ENCODE results near the gene NPIPA7. TPM values are rescaled to one million over a fixed set of nuclear protein-coding genes. Genes with fewer than 3 reads are reported as not detected.
"Not testable (repeated sequence)": the region's sequence is repeated elsewhere in the genome, so short reads cannot be mapped to it uniquely, and the experiment has no call there.

The NPIPA7 gene
- total and polyA plus RNA-seq, 2 donors (not counting 1 experiment from before 2014, with no cell fraction given), result 1.7 to 6.9 TPM

GRCh38 chr16:16374192-16374591 lies 4.7 kb upstream of the NPIPA7 start:
- not testable (repeated sequence) for H3K4me2 ChIP-seq (ENCODE audit: extremely low read depth, insufficient read depth, low read length); H3K4me3 ChIP-seq (replicated peaks in 1 of 4; ENCODE audit: control extremely low read depth in 1 of 4, insufficient read depth in 1 of 4, low read depth in 3 of 4, low read length in 4 of 4); H3K36me3 ChIP-seq (ENCODE audit: control insufficient read depth, insufficient read depth, low read length); H3K27ac ChIP-seq (ENCODE audit: insufficient read depth, low read length); H4K20me1 ChIP-seq (ENCODE audit: control insufficient read depth, extremely low read depth, insufficient read depth, low read length); H3K27me3 ChIP-seq (ENCODE audit: control insufficient read depth, insufficient read depth, low read length); H3K4me1 ChIP-seq (ENCODE audit: control insufficient read depth, extremely low read depth, insufficient read depth, low read length); DNase-seq (ENCODE audit: low read depth in 2 of 2); H3K9ac ChIP-seq (ENCODE audit: insufficient read depth, low read length); H3K79me2 ChIP-seq (ENCODE audit: control insufficient read depth, insufficient read depth, low read length); H2AFZ ChIP-seq (ENCODE audit: low read length); H3K9me3 ChIP-seq (ENCODE audit: control insufficient read depth, insufficient read depth, low read depth, low read length)

- not testable (repeated sequence) for H4K20me1 ChIP-seq (ENCODE audit: control insufficient read depth, extremely low read depth, insufficient read depth, low read length); H3K4me1 ChIP-seq (ENCODE audit: control insufficient read depth, extremely low read depth, insufficient read depth, low read length); H3K4me2 ChIP-seq (ENCODE audit: extremely low read depth, insufficient read depth, low read length); H3K9ac ChIP-seq (ENCODE audit: insufficient read depth, low read length); H3K4me3 ChIP-seq (replicated peaks in 1 of 4; ENCODE audit: control extremely low read depth in 1 of 4, insufficient read depth in 1 of 4, low read depth in 3 of 4, low read length in 4 of 4); H3K27ac ChIP-seq (ENCODE audit: insufficient read depth, low read length); H3K9me3 ChIP-seq (ENCODE audit: control insufficient read depth, insufficient read depth, low read depth, low read length); DNase-seq (ENCODE audit: low read depth in 2 of 2); H2AFZ ChIP-seq (ENCODE audit: low read length); H3K79me2 ChIP-seq (ENCODE audit: control insufficient read depth, insufficient read depth, low read length); H3K36me3 ChIP-seq (ENCODE audit: control insufficient read depth, insufficient read depth, low read length); H3K27me3 ChIP-seq (ENCODE audit: control insufficient read depth, insufficient read depth, low read length)
Measured at GRCh38 chr16:16399685-16400084, 20.7 kb downstream of the NPIPA7 start.

GRCh38 chr16:16402333-16402732 lies 23.4 kb downstream of the NPIPA7 start:
- H4K20me1 ChIP-seq (ENCODE audit: control insufficient read depth, extremely low read depth, insufficient read depth, low read length); H3K9me3 ChIP-seq (ENCODE audit: control insufficient read depth, insufficient read depth, low read depth, low read length); H3K4me3 ChIP-seq (replicated peaks in 1 of 4; ENCODE audit: control extremely low read depth in 1 of 4, insufficient read depth in 1 of 4, low read depth in 3 of 4, low read length in 4 of 4); H2AFZ ChIP-seq (ENCODE audit: low read length); H3K4me2 ChIP-seq (ENCODE audit: extremely low read depth, insufficient read depth, low read length); H3K9ac ChIP-seq (ENCODE audit: insufficient read depth, low read length); DNase-seq (ENCODE audit: low read depth in 2 of 2); H3K4me1 ChIP-seq (ENCODE audit: control insufficient read depth, extremely low read depth, insufficient read depth, low read length); H3K27ac ChIP-seq (ENCODE audit: insufficient read depth, low read length); H3K27me3 ChIP-seq (ENCODE audit: control insufficient read depth, insufficient read depth, low read length); H3K36me3 ChIP-seq (ENCODE audit: control insufficient read depth, insufficient read depth, low read length); H3K79me2 ChIP-seq (ENCODE audit: control insufficient read depth, insufficient read depth, low read length): not testable (repeated sequence)

DNA sequence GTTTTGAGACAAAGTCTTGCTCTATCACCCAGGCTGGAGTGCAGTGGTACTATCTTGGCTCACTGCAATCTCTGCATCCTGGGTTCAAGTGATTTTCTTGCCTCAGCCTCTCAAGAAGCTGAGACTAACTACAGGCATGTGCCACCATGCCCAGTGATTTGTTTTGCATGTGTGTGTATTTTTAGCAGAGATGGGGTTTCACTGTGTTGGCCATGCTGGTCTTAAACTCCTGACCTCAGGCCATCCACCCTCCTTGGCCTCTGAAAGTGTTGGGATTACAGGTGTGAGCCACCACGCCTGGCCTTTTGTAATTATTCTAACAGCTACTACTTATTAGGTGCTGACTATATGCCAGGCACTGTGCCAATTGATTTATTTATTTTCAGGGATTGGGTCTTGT lies 25.3 kb downstream of the NPIPA7 start:
- H3K27me3 ChIP-seq (ENCODE audit: control insufficient read depth, insufficient read depth, low read length); H3K9ac ChIP-seq (ENCODE audit: insufficient read depth, low read length); H4K20me1 ChIP-seq (ENCODE audit: control insufficient read depth, extremely low read depth, insufficient read depth, low read length); H3K36me3 ChIP-seq (ENCODE audit: control insufficient read depth, insufficient read depth, low read length); H3K79me2 ChIP-seq (ENCODE audit: control insufficient read depth, insufficient read depth, low read length); H3K4me3 ChIP-seq (replicated peaks in 1 of 4; ENCODE audit: control extremely low read depth in 1 of 4, insufficient read depth in 1 of 4, low read depth in 3 of 4, low read length in 4 of 4); H3K9me3 ChIP-seq (ENCODE audit: control insufficient read depth, insufficient read depth, low read depth, low read length); H3K27ac ChIP-seq (ENCODE audit: insufficient read depth, low read length); H3K4me1 ChIP-seq (ENCODE audit: control insufficient read depth, extremely low read depth, insufficient read depth, low read length); H3K4me2 ChIP-seq (ENCODE audit: extremely low read depth, insufficient read depth, low read length); DNase-seq (ENCODE audit: low read depth in 2 of 2); H2AFZ ChIP-seq (ENCODE audit: low read length): not testable (repeated sequence)

GRCh38 chr16:16405421-16405820 lies 26.5 kb downstream of the NPIPA7 start:
- H2AFZ ChIP-seq (ENCODE audit: low read length); H3K9me3 ChIP-seq (ENCODE audit: control insufficient read depth, insufficient read depth, low read depth, low read length); DNase-seq (ENCODE audit: low read depth in 2 of 2); H3K36me3 ChIP-seq (ENCODE audit: control insufficient read depth, insufficient read depth, low read length); H3K4me1 ChIP-seq (ENCODE audit: control insufficient read depth, extremely low read depth, insufficient read depth, low read length); H4K20me1 ChIP-seq (ENCODE audit: control insufficient read depth, extremely low read depth, insufficient read depth, low read length); H3K27me3 ChIP-seq (ENCODE audit: control insufficient read depth, insufficient read depth, low read length); H3K4me3 ChIP-seq (replicated peaks in 1 of 4; ENCODE audit: control extremely low read depth in 1 of 4, insufficient read depth in 1 of 4, low read depth in 3 of 4, low read length in 4 of 4); H3K9ac ChIP-seq (ENCODE audit: insufficient read depth, low read length); H3K79me2 ChIP-seq (ENCODE audit: control insufficient read depth, insufficient read depth, low read length); H3K27ac ChIP-seq (ENCODE audit: insufficient read depth, low read length); H3K4me2 ChIP-seq (ENCODE audit: extremely low read depth, insufficient read depth, low read length): not testable (repeated sequence)

- H3K9ac ChIP-seq (ENCODE audit: insufficient read depth, low read length); H3K36me3 ChIP-seq (ENCODE audit: control insufficient read depth, insufficient read depth, low read length); DNase-seq (ENCODE audit: low read depth in 2 of 2); H3K4me1 ChIP-seq (ENCODE audit: control insufficient read depth, extremely low read depth, insufficient read depth, low read length); H2AFZ ChIP-seq (ENCODE audit: low read length); H3K4me3 ChIP-seq (replicated peaks in 1 of 4; ENCODE audit: control extremely low read depth in 1 of 4, insufficient read depth in 1 of 4, low read depth in 3 of 4, low read length in 4 of 4); H3K27ac ChIP-seq (ENCODE audit: insufficient read depth, low read length); H3K9me3 ChIP-seq (ENCODE audit: control insufficient read depth, insufficient read depth, low read depth, low read length); H4K20me1 ChIP-seq (ENCODE audit: control insufficient read depth, extremely low read depth, insufficient read depth, low read length); H3K79me2 ChIP-seq (ENCODE audit: control insufficient read depth, insufficient read depth, low read length); H3K4me2 ChIP-seq (ENCODE audit: extremely low read depth, insufficient read depth, low read length); H3K27me3 ChIP-seq (ENCODE audit: control insufficient read depth, insufficient read depth, low read length): not testable (repeated sequence)
Measured at GRCh38 chr16:16408430-16408829, 29.5 kb downstream of the NPIPA7 start.

- H4K20me1 ChIP-seq (ENCODE audit: control insufficient read depth, extremely low read depth, insufficient read depth, low read length); H2AFZ ChIP-seq (ENCODE audit: low read length); H3K27ac ChIP-seq (ENCODE audit: insufficient read depth, low read length); H3K79me2 ChIP-seq (ENCODE audit: control insufficient read depth, insufficient read depth, low read length); H3K4me2 ChIP-seq (ENCODE audit: extremely low read depth, insufficient read depth, low read length); H3K4me1 ChIP-seq (ENCODE audit: control insufficient read depth, extremely low read depth, insufficient read depth, low read length); H3K9me3 ChIP-seq (ENCODE audit: control insufficient read depth, insufficient read depth, low read depth, low read length); DNase-seq (ENCODE audit: low read depth in 2 of 2); H3K4me3 ChIP-seq (replicated peaks in 1 of 4; ENCODE audit: control extremely low read depth in 1 of 4, insufficient read depth in 1 of 4, low read depth in 3 of 4, low read length in 4 of 4); H3K27me3 ChIP-seq (ENCODE audit: control insufficient read depth, insufficient read depth, low read length); H3K36me3 ChIP-seq (ENCODE audit: control insufficient read depth, insufficient read depth, low read length); H3K9ac ChIP-seq (ENCODE audit: insufficient read depth, low read length): not testable (repeated sequence)
Measured at GRCh38 chr16:16413773-16414172, 34.8 kb downstream of the NPIPA7 start.

Measured in fibroblast of lung (primary cell).